ENCODE measurements around the gene SLAIN2. TPM values are rescaled to one million over a fixed set of nuclear protein-coding genes. Genes with fewer than 3 reads are reported as not detected.

Gene SLAIN2
- total RNA-seq, 2 experiments from 2014 or later, result 46.3 to 47.0 TPM

- H3K4me1 ChIP-seq (ENCODE audit: insufficient read depth, low read length), result peaks cover 8% of the 10 kb centered on the region
- Mint-ChIP-seq H3K36me3 (ENCODE audit: low read depth) (peaks cover 26% of the 10 kb centered on the region), H3K4me3 (no peak overlapping the region), H3K9me3 (no peaks in the 10 kb centered on the region), H3K4me1 (ENCODE audit: low read depth) (peaks cover 50% of the 10 kb centered on the region), H3K27ac (no peak overlapping the region), H3K27me3 (no peaks in the 10 kb centered on the region)
- DNase-seq (no peak), ATAC-seq (ENCODE audit: poor library complexity) (no peak)
- ChIA-PET CTCF (interaction anchor here (0.5 to 1.2 kb wide), 2 partner anchors 13 to 52 kb away, joined by 3 to 5 read pairs; no protein-coding TSS in a partner anchor), POLR2A (interaction anchor here (1.5 kb wide), 1 partner anchor 16 kb away, joined by 3 read pairs; no protein-coding TSS in a partner anchor)
- no peaks in the 10 kb centered on the region for H3K27me3 ChIP-seq (ENCODE audit: control insufficient read depth in 1 of 2, insufficient read depth in 2 of 2, low read length in 2 of 2)
- TF ChIP-seq, protein P1, sequence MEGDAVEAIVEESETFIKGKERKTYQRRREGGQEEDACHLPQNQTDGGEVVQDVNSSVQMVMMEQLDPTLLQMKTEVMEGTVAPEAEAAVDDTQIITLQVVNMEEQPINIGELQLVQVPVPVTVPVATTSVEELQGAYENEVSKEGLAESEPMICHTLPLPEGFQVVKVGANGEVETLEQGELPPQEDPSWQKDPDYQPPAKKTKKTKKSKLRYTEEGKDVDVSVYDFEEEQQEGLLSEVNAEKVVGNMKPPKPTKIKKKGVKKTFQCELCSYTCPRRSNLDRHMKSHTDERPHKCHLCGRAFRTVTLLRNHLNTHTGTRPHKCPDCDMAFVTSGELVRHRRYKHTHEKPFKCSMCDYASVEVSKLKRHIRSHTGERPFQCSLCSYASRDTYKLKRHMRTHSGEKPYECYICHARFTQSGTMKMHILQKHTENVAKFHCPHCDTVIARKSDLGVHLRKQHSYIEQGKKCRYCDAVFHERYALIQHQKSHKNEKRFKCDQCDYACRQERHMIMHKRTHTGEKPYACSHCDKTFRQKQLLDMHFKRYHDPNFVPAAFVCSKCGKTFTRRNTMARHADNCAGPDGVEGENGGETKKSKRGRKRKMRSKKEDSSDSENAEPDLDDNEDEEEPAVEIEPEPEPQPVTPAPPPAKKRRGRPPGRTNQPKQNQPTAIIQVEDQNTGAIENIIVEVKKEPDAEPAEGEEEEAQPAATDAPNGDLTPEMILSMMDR (IDR thresholded peaks at IDR 0.05), result no peak
- intact Hi-C loops (cut with DNase I, micrococcal nuclease), result no loop called here
- no peak overlapping the region for H3K4me3 ChIP-seq (ENCODE audit: low read length)
- no peaks in the 10 kb centered on the region for H3K9me3 ChIP-seq (ENCODE audit: control insufficient read depth in 1 of 2, insufficient read depth in 1 of 2, low read length in 2 of 2)
- peaks cover 2% of the 10 kb centered on the region for H3K36me3 ChIP-seq (ENCODE audit: insufficient read depth, low read length)
- no peak overlapping the region for H3K27ac ChIP-seq (ENCODE audit: low read depth in 1 of 2, low read length in 2 of 2)
These were observed 15.0 kb downstream of the SLAIN2 start for GRCh38 chr4:48356355-48356754.

- peaks cover 2% of the 10 kb centered on the region for H3K36me3 ChIP-seq (ENCODE audit: insufficient read depth, low read length)
- CTCF ChIA-PET, result interaction anchor here (1.0 kb wide), 2 partner anchors 17 to 19 kb away, joined by 3 read pairs; no protein-coding TSS in a partner anchor
- Mint-ChIP-seq H3K36me3 (ENCODE audit: low read depth) (peaks cover 30% of the 10 kb centered on the region), H3K4me1 (ENCODE audit: low read depth) (peaks cover 25% of the 10 kb centered on the region), H3K9me3 (no peaks in the 10 kb centered on the region), H3K27me3 (no peaks in the 10 kb centered on the region), H3K27ac (peak overlapping the region; percentile 25), H3K4me3 (no peak overlapping the region)
- TF ChIP-seq, protein P1 (IDR thresholded peaks at IDR 0.05), result no peak
- no peak for ATAC-seq (ENCODE audit: poor library complexity)
- no peaks in the 10 kb centered on the region for H3K9me3 ChIP-seq (ENCODE audit: control insufficient read depth in 1 of 2, insufficient read depth in 1 of 2, low read length in 2 of 2)
- H3K4me3 ChIP-seq (ENCODE audit: low read length), result no peak overlapping the region
- intact Hi-C loops (cut with DNase I, micrococcal nuclease), result no loop called here
- POLR2A ChIA-PET, result interaction anchor here (0.8 kb wide), 1 partner anchor 9 kb away, joined by 4 read pairs; no protein-coding TSS in a partner anchor
- DNase-seq, result no peak
- H3K27ac ChIP-seq (ENCODE audit: low read depth in 1 of 2, low read length in 2 of 2), result no peak overlapping the region
- peaks cover 3% of the 10 kb centered on the region for H3K4me1 ChIP-seq (ENCODE audit: insufficient read depth, low read length)
- no peaks in the 10 kb centered on the region for H3K27me3 ChIP-seq (ENCODE audit: control insufficient read depth in 1 of 2, insufficient read depth in 2 of 2, low read length in 2 of 2)
These were observed 19.1 kb downstream of the SLAIN2 start for GRCh38 chr4:48360285-48361011.

- Histone ChIP-seq H3K27ac (ENCODE audit: low read depth in 1 of 2, low read length in 2 of 2) (no peak overlapping the region), H3K27me3 (ENCODE audit: control insufficient read depth in 1 of 2, insufficient read depth in 2 of 2, low read length in 2 of 2) (no peaks in the 10 kb centered on the region), H3K4me3 (ENCODE audit: low read length) (no peak overlapping the region), H3K36me3 (ENCODE audit: insufficient read depth, low read length) (peaks cover 2% of the 10 kb centered on the region), H3K4me1 (ENCODE audit: insufficient read depth, low read length) (peaks cover 3% of the 10 kb centered on the region), H3K9me3 (ENCODE audit: control insufficient read depth in 1 of 2, insufficient read depth in 1 of 2, low read length in 2 of 2) (no peaks in the 10 kb centered on the region)
- peaks cover 34% of the 10 kb centered on the region for H3K36me3 Mint-ChIP-seq (ENCODE audit: low read depth)
- peaks cover 30% of the 10 kb centered on the region for H3K4me1 Mint-ChIP-seq (ENCODE audit: low read depth)
- ChIA-PET POLR2A (interaction anchor here (0.8 kb wide), 1 partner anchor 9 kb away, joined by 4 read pairs; no protein-coding TSS in a partner anchor), CTCF (interaction anchor here (1.0 kb wide), 1 partner anchor 18 kb away, joined by 3 read pairs; no protein-coding TSS in a partner anchor)
- no peaks in the 10 kb centered on the region for H3K9me3 Mint-ChIP-seq
- intact Hi-C loops (cut with DNase I, micrococcal nuclease), result no loop called here
- no peaks in the 10 kb centered on the region for H3K27me3 Mint-ChIP-seq
- no peak overlapping the region for H3K4me3 Mint-ChIP-seq
- no peak for DNase-seq
- no peak for ATAC-seq (ENCODE audit: poor library complexity)
- peak overlapping the region; percentile 25 for H3K27ac Mint-ChIP-seq
- TF ChIP-seq, protein P1 (IDR thresholded peaks at IDR 0.05), result no peak
These were observed 19.7 kb downstream of the SLAIN2 start for GRCh38 chr4:48361012-48361400.
